CD4-positive, alpha-beta T cell (primary cell): ENCODE data around the gene SLC35B3. TPM values are rescaled to one million over a fixed set of nuclear protein-coding genes. Genes with fewer than 3 reads are reported as not detected.

Source experiments
- ATAC-seq: fragments of 200-7000 bp; cut with Tn5 transposase; one replicate; pipeline ENCODE4 v1.10.0; 2022; ENCODE audit warnings: mild to moderate bottlenecking; ENCODE audit not compliant: poor library complexity
- CTCF ChIA-PET: fragments of 350-600 bp; sonication (Branson Sonifier 250); formaldehyde crosslinking; loops from one replicate; lab custom pipeline; 2021; ENCODE audit warnings: antibody characterized with exemption, inconsistent platforms; lab: Charles Lee
- POLR2A ChIA-PET: fragments of 350-600 bp; sonication (Branson Sonifier 250); formaldehyde crosslinking; loops from one replicate; lab custom pipeline; 2021; ENCODE audit warnings: antibody characterized with exemption, inconsistent platforms; lab: Charles Lee
- DNase-seq, 14 experiments: peaks; one replicate each; pipeline ENCODE4 v3.0.0-alpha.2; 2013 to 2020; ENCODE audit warnings: mixed read lengths in 2 of 14
- H3K27ac ChIP-seq, 2 donors: one replicate each; pipeline versions ENCODE4 v1.5.1 to v1.7.0; 2013; ENCODE audit warnings: low read length in 2 of 2, low read depth in 1 of 2, mild to moderate bottlenecking in 1 of 2
- H3K27me3 ChIP-seq, 2 experiments: 1 replicate in 1 of 2; 2 replicates in 1 of 2; pipeline versions ENCODE4 v1.6.1 to v1.7.0; 2013; ENCODE audit warnings: low read length in 2 of 2, control low read depth in 1 of 2, mild to moderate bottlenecking in 1 of 2, moderate library complexity in 1 of 2; ENCODE audit not compliant: insufficient read depth in 2 of 2, control insufficient read depth in 1 of 2
- H3K36me3 ChIP-seq: one replicate; pipeline ENCODE4 v1.6.1; 2013; ENCODE audit warnings: low read length, control low read depth; ENCODE audit not compliant: insufficient read depth
- H3K4me1 ChIP-seq: one replicate; pipeline ENCODE4 v1.6.1; 2013; ENCODE audit warnings: low read length, control low read depth; ENCODE audit not compliant: insufficient read depth
- H3K4me3 ChIP-seq: one replicate; pipeline ENCODE4 v1.5.1; 2013; ENCODE audit warnings: mild to moderate bottlenecking, low read length, moderate library complexity
- H3K9me3 ChIP-seq, 2 experiments: 1 replicate in 1 of 2; 2 replicates in 1 of 2; pipeline versions ENCODE4 v1.6.1 to v1.7.0; 2013; ENCODE audit warnings: low read length in 2 of 2, mild to moderate bottlenecking in 2 of 2, control low read depth in 1 of 2, moderate library complexity in 1 of 2; ENCODE audit not compliant: control insufficient read depth in 1 of 2, insufficient read depth in 1 of 2
- H3K27ac Mint-ChIP-seq: one replicate; pipeline ENCODE4 v1.8.0; 2020; ENCODE audit warnings: mixed read lengths
- H3K27me3 Mint-ChIP-seq: one replicate; pipeline ENCODE4 v1.8.0; 2021; ENCODE audit warnings: mixed read lengths
- H3K36me3 Mint-ChIP-seq: one replicate; pipeline ENCODE4 v1.8.0; 2021; ENCODE audit warnings: low read depth, mixed read lengths
- H3K4me1 Mint-ChIP-seq: one replicate; pipeline ENCODE4 v1.8.0; 2021; ENCODE audit warnings: low read depth, mixed read lengths
- H3K4me3 Mint-ChIP-seq: one replicate; pipeline ENCODE4 v1.8.0; 2020; ENCODE audit warnings: mild to moderate bottlenecking, mixed read lengths
- H3K9me3 Mint-ChIP-seq: one replicate; pipeline ENCODE4 v1.8.0; 2020; ENCODE audit warnings: mixed read lengths
- CTCF ChIP-seq: fragments of 200-600 bp; IDR thresholded peaks from one replicate; pipeline ENCODE4 v1.8.0; 2022; ENCODE audit warnings: antibody characterized with exemption, mild to moderate bottlenecking
- intact Hi-C, 2 experiments: fragments of 100-400 bp; cut with DNase I in 1 of 2; cut with micrococcal nuclease in 1 of 2; formaldehyde crosslinking; loops; one replicate each; pipeline versions ENCODE4 v1.15.1 to v1.9.0; 2023 to 2025; cut with DNase I, micrococcal nuclease
- total RNA-seq, 174 experiments: library from RNA in 2 of 174; stranded (reverse) in 2 of 174; gene quantifications; one replicate each; pipeline ENCODE4 v1.2.3 and lab custom pipeline; 2021 to 2026

Gene SLC35B3
- total RNA-seq, 2 experiments from 2014 or later, result 2.4 TPM

GRCh38 chr6:8442150-8442549 lies 6.8 kb upstream of the SLC35B3 start:
- intact Hi-C loops, result no loop called here
- Mint-ChIP-seq H3K27ac (no peak overlapping the region), H3K36me3 (peaks cover 4% of the 10 kb centered on the region), H3K27me3 (no peaks in the 10 kb centered on the region), H3K9me3 (peaks cover 4% of the 10 kb centered on the region), H3K4me1 (peaks cover 6% of the 10 kb centered on the region), H3K4me3 (no peak overlapping the region)
- DNase-seq, result no peak
- Histone ChIP-seq H3K4me3 (no peak overlapping the region), H3K27me3 (no peaks in the 10 kb centered on the region), H3K4me1 (no peaks in the 10 kb centered on the region), H3K36me3 (no peaks in the 10 kb centered on the region), H3K27ac (no peak overlapping the region), H3K9me3 (no peaks in the 10 kb centered on the region)
- ChIA-PET CTCF (interaction anchor here (0.7 kb wide), 1 partner anchor 23 kb away, joined by 3 read pairs; no protein-coding TSS in a partner anchor), POLR2A (no interaction called here)
- no peak for ATAC-seq
- TF ChIP-seq CTCF, result no peak

DNA sequence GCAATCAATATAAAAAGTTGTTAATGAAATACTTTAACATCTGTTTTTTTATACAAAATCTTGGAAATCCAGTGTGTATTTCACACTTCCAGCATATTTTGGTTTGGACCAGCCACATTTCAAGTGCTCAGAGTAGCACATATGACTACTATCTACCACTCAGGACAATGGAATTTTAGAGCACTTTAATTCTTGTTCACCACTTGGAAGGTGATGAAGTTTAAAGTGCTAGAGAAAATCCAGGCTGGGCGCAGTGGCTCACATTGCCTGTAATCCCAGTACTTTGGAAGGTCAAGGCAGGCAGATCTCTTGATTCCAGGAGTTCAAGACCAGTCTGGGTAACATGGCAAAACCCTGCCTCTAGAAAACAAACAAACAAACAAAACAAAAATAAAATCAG lies 6.1 kb upstream of the SLC35B3 start:
- TF ChIP-seq CTCF, result no peak
- DNase-seq, result no peak
- no peak overlapping the region for H3K4me3 ChIP-seq
- H3K36me3 ChIP-seq, result no peaks in the 10 kb centered on the region
- ChIA-PET POLR2A (no interaction called here), CTCF (no interaction called here)
- Mint-ChIP-seq H3K4me3 (no peak overlapping the region), H3K27me3 (no peaks in the 10 kb centered on the region), H3K36me3 (peaks cover 4% of the 10 kb centered on the region), H3K27ac (no peak overlapping the region), H3K9me3 (peaks cover 4% of the 10 kb centered on the region), H3K4me1 (peaks cover 6% of the 10 kb centered on the region)
- H3K27ac ChIP-seq, result no peak overlapping the region
- H3K9me3 ChIP-seq, result no peaks in the 10 kb centered on the region
- no peak for ATAC-seq
- intact Hi-C loops, result no loop called here
- no peaks in the 10 kb centered on the region for H3K27me3 ChIP-seq
- H3K4me1 ChIP-seq, result no peaks in the 10 kb centered on the region

DNA sequence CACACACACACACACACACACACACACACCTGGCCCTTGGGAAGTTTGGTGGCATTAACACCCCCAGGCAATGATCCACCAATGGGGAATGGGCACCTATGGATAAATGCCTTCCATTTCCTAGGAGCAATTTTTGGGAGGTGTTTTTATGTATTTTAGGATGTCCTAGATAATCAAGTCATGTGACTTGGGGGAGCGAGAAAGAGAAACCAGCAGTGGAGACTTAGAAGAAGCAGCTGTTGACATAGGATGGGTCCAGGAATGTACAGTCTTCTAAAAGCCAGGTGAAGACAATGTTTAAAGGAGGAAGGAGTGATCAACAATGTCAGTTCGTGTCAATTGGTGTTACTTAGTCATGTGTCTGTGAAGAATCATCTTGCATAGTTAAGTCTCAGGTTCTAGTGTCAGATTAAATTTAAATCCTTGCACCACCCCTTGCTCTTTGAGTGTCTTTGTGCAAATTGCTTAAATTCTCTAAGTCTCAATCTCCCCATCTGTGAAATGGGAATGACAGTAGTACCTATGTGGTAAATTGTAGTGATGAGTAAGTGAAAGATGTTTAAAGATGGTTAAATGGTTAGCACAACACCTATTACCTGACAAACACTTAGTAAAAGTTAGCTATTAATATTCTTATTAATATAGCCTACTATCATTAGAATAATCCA lies 4.4 kb upstream of the SLC35B3 start:
- no peaks in the 10 kb centered on the region for H3K27me3 Mint-ChIP-seq
- H3K9me3 Mint-ChIP-seq, result no peaks in the 10 kb centered on the region
- no peak for TF ChIP-seq CTCF
- ChIA-PET POLR2A (no interaction called here), CTCF (no interaction called here)
- peaks cover 20% of the 10 kb centered on the region for H3K4me1 Mint-ChIP-seq
- H3K36me3 ChIP-seq, result no peaks in the 10 kb centered on the region
- no peak overlapping the region for H3K4me3 Mint-ChIP-seq
- DNase-seq (no peak), ATAC-seq (no peak)
- H3K27ac ChIP-seq, result no peak overlapping the region
- H3K27me3 ChIP-seq, result no peaks in the 10 kb centered on the region
- no peak overlapping the region for H3K27ac Mint-ChIP-seq
- no peaks in the 10 kb centered on the region for H3K9me3 ChIP-seq
- peaks cover 17% of the 10 kb centered on the region for H3K36me3 Mint-ChIP-seq
- intact Hi-C loops, result loop anchor here (5.0 to 10.0 kb wide), 7 partner anchors 335 to 1963 kb away; partner anchors contain the start of genes BLOC1S5 (in 1 of the 2), EEF1E1 (in 1 of the 2), SNRNP48 (in 1 of the 2) and SSR1 (in 1 of the 2)
- H3K4me1 ChIP-seq, result peaks cover 8% of the 10 kb centered on the region
- H3K4me3 ChIP-seq, result no peak overlapping the region
